ENCODE data around the gene DIP2C. TPM values are rescaled to one million over a fixed set of nuclear protein-coding genes. Genes with fewer than 3 reads are reported as not detected.
"Not testable (repeated sequence)": the region's sequence is repeated elsewhere in the genome, so short reads cannot be mapped to it uniquely, and the experiment has no call there.

The DIP2C gene
- total and polyA plus RNA-seq, 2 donors, result 21.0 to 24.3 TPM

DNA sequence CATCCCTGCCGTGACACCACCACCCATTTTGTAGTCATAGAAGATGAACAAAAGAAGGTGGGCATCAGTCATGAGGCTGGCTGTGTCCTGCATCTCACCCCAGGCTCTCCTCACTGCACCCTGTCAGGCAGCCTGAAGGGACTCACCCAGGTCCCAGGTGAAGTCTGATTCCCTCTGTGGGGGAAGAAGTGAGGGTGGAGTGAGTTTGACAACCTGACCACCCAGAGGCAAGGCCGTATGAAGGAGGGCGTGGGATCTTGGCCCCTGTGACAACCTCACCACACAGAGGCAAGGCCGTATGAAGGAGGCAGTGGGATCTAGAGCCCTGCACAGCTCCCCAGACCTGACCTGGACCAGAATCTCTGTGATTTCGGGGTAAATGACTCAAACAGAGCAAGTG lies 152.5 kb downstream of the DIP2C start:
- no peak for DNase-seq (ENCODE audit: extremely low spot score)
- Histone ChIP-seq H3K36me3 (ENCODE audit: insufficient read depth) (no peaks in the 10 kb centered on the region), H3K4me3 (ENCODE audit: low read depth, low read length) (no peak overlapping the region), H3K27ac (ENCODE audit: low read depth) (no peak overlapping the region), H3K4me1 (ENCODE audit: insufficient read depth) (no peaks in the 10 kb centered on the region)
- 82% methylated on average over 5 of the region's 5 CpGs for WGBS

DNA sequence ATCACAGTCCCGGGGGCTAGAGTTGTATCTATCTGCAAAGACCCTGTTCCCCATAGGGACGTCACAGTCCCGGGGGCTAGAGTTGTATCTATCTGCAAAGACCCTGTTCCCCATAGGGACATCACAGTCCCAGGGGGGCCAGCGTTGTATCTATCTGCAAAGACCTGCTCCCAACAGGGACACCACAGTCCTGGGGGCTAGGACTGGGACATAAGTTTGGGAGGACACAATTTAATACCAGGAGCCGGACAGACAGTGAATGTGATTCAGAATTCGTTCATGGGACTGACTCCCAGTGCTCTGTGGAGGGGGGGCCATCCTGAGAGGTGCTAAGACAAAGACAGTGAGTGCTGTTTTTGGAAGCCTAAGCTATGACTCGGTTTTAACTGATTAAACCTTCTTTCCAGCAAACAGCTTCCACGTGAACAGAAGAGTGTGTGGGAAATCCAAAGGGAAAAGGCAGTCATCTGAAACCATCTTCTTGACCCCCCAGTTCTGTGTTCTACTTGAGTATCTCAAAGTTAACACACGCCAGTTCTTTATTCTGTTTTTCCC lies 153.0 kb downstream of the DIP2C start:
- Histone ChIP-seq H3K36me3 (ENCODE audit: insufficient read depth) (no peaks in the 10 kb centered on the region), H3K4me1 (ENCODE audit: insufficient read depth) (no peaks in the 10 kb centered on the region), H3K27ac (ENCODE audit: low read depth) (no peak overlapping the region), H3K4me3 (ENCODE audit: low read depth, low read length) (no peak overlapping the region)
- DNase-seq (ENCODE audit: extremely low spot score), result no peak
- 86% methylated on average over 9 of the region's 9 CpGs for WGBS

DNA sequence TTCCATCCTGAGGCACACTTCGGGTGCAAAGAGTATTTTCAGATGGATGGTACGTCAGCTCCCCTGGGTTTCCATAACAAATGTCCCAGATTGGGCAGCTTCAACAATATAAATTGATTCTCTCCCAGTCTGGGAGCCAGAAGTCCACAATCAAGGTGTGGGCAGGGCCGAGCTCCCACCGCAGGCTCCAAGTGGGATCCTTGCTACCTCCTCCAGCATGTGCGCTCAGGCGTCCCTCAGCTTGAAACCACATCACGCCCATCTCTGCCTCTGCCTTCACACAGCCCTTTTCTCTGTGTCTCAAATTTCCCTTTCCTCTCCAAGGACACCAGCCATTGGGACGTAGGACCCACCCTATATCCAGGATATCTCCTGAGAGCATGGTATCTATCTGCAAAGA lies 153.5 kb downstream of the DIP2C start:
- no peak for DNase-seq (ENCODE audit: extremely low spot score)
- WGBS, result 97% methylated on average over 8 of the region's 8 CpGs
- Histone ChIP-seq H3K27ac (ENCODE audit: low read depth) (no peak overlapping the region), H3K36me3 (ENCODE audit: insufficient read depth) (no peaks in the 10 kb centered on the region), H3K4me1 (ENCODE audit: insufficient read depth) (no peaks in the 10 kb centered on the region), H3K4me3 (ENCODE audit: low read depth, low read length) (no peak overlapping the region)

DNA sequence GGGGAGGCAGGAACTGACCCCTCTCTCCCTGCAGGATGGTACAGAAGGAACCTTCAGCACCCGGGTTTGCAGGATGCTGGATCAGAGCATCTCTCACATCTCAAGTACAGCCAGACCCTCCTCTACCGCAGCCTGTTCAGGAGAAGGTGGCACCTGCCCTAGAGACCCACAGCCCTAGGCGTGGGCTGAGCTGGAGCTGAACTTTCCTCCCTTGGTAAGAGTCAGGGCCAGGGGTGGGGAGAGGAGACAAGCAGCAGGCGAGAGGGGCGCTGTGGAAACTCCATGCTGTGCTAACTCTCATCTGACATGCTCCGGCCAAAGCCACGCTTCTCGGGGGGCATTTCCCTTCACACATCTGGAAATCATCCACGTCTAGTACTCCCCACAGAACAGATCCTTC lies 154.4 kb downstream of the DIP2C start:
- WGBS, result 88% methylated on average over 9 of the region's 9 CpGs
- Histone ChIP-seq H3K4me3 (ENCODE audit: low read depth, low read length) (no peak overlapping the region), H3K36me3 (ENCODE audit: insufficient read depth) (no peaks in the 10 kb centered on the region), H3K27ac (ENCODE audit: low read depth) (no peak overlapping the region), H3K4me1 (ENCODE audit: insufficient read depth) (no peaks in the 10 kb centered on the region)
- DNase-seq (ENCODE audit: extremely low spot score), result no peak

DNA sequence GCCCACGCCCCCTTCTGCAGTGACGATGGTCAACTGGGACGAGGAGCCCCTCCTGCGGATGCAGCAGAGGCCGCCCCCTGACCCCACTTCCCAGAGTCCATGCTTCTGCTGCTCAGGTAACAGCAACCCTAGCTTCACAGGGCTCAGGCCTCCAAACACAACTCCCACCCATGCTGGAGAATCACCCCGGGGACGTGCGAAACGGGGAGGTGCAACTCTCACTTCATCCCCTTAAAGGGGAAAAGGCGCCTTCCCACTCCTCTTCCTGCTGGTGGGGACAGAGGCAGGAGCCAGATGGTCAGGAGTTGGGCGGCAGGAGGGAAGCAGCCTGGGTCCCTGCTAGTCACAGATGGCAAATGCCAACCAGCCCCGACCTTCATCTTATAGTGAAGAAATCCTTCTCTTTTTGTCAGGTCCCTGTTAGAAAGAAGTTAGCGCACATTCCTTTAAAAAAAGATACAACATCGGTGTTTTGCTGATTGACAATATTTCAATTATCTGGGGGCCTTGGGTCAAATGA lies 155.4 kb downstream of the DIP2C start:
- WGBS, result 90% methylated on average over 14 of the region's 14 CpGs
- no peaks in the 10 kb centered on the region for H3K36me3 ChIP-seq (ENCODE audit: insufficient read depth)
- no peak for DNase-seq (ENCODE audit: extremely low spot score)
- no peak overlapping the region for H3K27ac ChIP-seq (ENCODE audit: low read depth)
- H3K4me3 ChIP-seq (ENCODE audit: low read depth, low read length), result no peak overlapping the region
- H3K4me1 ChIP-seq (ENCODE audit: insufficient read depth), result no peaks in the 10 kb centered on the region

DNA sequence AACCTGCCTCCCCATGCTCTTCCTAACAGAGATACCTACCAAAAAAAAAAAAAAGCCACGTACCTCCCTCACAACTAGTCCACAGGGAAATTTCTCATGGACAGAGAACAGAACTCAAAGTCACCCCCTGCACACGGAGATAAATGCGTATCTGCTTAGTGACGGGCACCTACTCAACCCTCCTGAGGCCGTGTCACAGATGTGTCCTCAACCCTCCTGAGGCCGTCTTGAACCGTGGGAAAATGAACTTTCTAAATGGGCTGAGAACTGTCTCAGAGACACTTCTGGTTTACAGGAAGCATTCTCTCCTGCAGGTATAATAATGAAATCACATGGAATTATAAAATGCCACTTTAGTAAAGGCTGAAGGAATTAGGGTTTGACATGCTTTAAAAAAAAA lies 155.9 kb downstream of the DIP2C start:
- WGBS, result 90% methylated on average over 7 of the region's 7 CpGs
- H3K27ac ChIP-seq (ENCODE audit: low read depth), result no peak overlapping the region
- no peak for DNase-seq (ENCODE audit: extremely low spot score)
- no peak overlapping the region for H3K4me3 ChIP-seq (ENCODE audit: low read depth, low read length)
- no peaks in the 10 kb centered on the region for H3K36me3 ChIP-seq (ENCODE audit: insufficient read depth)
- no peaks in the 10 kb centered on the region for H3K4me1 ChIP-seq (ENCODE audit: insufficient read depth)

DNA sequence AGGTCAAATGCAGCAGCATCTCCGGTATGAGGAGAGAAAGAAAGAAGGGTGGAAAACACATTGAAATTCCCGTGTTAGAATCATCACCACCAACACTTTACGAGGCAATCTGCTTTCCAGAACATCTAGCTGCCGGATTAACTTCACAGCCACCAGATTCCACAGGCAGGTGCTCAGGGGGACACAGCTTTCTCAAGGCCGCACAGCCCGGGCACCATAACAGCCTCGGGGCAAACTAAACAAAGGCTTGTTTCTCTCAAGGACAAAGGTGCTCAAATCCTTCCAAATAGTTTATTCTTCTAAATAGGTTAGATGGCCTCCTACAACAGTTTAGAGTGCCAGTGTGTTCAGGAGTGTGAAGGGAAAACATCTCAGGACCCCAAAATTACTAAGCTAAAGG lies 156.3 kb downstream of the DIP2C start:
- H3K36me3 ChIP-seq (ENCODE audit: insufficient read depth), result no peaks in the 10 kb centered on the region
- H3K27ac ChIP-seq (ENCODE audit: low read depth), result no peak overlapping the region
- H3K4me3 ChIP-seq (ENCODE audit: low read depth, low read length), result no peak overlapping the region
- 78% methylated on average over 7 of the region's 7 CpGs for WGBS
- H3K4me1 ChIP-seq (ENCODE audit: insufficient read depth), result no peaks in the 10 kb centered on the region
- DNase-seq (ENCODE audit: extremely low spot score), result no peak

DNA sequence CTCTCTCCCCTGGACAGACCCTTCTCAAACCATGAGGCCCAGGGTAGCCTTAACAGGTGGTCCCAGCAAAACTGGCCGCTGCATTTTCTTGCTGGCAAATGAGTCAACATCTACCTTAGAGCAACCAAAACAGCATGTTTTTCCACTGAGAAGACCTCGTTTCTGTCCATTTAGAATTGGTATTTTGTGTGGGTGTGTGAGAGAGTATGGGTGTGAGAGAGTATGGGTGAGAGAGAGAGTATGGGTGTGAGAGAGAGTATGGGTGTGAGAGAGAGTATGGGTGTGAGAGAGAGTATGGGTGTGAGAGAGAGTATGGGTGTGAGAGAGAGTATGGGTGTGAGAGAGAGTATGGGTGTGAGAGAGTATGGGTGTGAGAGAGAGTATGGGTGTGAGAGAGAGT lies 157.1 kb downstream of the DIP2C start:
- H3K36me3 ChIP-seq (ENCODE audit: insufficient read depth); H3K4me3 ChIP-seq (ENCODE audit: low read depth, low read length); DNase-seq (ENCODE audit: extremely low spot score); H3K27ac ChIP-seq (ENCODE audit: low read depth); H3K4me1 ChIP-seq (ENCODE audit: insufficient read depth): not testable (repeated sequence)
- 86% methylated on average over 2 of the region's 2 CpGs for WGBS

DNA sequence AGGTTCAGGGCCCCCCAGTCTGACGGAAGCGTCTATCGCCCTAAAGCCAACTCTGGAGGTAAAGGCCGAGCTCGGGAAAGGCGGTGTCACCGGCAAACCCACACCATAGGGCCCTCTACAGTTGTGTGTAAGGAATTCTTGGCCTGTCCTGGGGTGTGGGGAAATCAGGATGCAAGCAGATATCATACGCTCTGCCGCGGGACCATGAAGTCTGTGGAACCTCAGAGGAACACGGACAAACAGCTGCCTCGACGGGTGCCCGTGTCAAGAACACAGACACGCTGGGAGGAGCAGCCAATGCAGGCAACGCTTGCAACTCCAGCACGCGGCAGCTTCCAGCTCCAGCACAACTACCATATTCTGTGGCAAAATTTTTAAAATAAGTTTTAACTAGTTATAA lies 157.9 kb downstream of the DIP2C start:
- no peak for DNase-seq (ENCODE audit: extremely low spot score)
- Histone ChIP-seq H3K36me3 (ENCODE audit: insufficient read depth) (no peaks in the 10 kb centered on the region), H3K4me1 (ENCODE audit: insufficient read depth) (no peaks in the 10 kb centered on the region), H3K27ac (ENCODE audit: low read depth) (no peak overlapping the region), H3K4me3 (ENCODE audit: low read depth, low read length) (no peak overlapping the region)
- whole genome bisulfite sequencing, result 92% methylated on average over 18 of the region's 18 CpGs

DNA sequence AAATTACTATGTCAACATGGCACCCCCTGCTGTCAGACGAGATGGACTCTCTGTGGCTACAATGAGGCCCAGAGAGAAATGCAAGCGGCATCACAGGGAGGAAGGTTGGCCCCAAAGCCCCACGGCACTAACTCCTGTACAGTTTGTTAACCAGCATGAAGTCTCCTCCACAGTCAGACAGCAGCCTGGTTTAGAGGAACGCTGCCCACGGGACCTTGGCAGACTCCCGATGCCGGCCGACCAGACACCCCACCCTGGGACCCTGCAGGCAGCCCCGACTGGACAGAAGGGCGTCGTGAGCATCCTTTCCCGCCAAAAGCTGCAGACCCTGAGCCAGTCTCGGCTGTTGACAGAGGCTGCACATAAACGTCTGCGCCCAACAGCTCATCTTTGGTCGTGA lies 158.8 kb downstream of the DIP2C start:
- WGBS, result 90% methylated on average over 16 of the region's 16 CpGs
- Histone ChIP-seq H3K4me3 (ENCODE audit: low read depth, low read length) (no peak overlapping the region), H3K36me3 (ENCODE audit: insufficient read depth) (no peaks in the 10 kb centered on the region), H3K27ac (ENCODE audit: low read depth) (no peak overlapping the region), H3K4me1 (ENCODE audit: insufficient read depth) (no peaks in the 10 kb centered on the region)
- DNase-seq (ENCODE audit: extremely low spot score), result no peak

DNA sequence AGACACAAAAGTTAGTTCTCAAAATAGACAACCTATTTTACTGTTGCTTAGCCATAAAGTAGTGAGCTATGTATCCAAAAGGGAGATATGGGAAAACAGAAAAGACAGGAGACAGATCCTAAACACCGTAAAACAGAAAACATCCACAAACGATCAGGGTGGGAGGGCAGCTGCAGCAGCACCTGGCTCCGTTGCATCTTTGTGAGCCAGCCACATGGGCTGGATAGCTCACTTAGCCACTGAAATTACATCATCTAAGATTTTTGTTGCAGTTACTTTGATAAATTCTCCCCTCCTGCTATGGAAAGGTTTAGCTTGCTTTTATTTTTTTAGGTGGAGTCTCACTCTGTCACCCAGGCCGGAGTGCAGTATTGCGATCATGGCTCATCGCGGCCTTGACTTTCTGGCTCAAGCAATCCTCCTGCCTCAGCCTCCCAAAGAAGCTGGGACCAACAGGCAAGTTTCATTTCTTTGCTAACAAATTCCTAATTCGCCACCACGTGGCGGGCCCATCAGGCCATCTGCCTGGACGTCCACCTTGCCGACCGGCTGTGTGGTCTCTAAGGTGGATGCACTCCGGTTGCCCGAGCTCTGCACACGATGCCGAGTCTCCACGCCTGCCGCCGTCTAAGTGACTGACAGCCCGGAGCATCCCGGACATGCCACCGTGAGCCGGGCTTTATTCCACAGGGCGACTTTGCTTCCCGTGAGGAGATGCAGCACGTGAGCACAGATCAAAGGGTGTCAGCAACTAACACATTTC lies 159.8 kb downstream of the DIP2C start:
- no peak overlapping the region for H3K4me3 ChIP-seq (ENCODE audit: low read depth, low read length)
- DNase-seq (ENCODE audit: extremely low spot score), result no peak
- WGBS, result 92% methylated on average over 27 of the region's 27 CpGs
- H3K4me1 ChIP-seq (ENCODE audit: insufficient read depth), result no peaks in the 10 kb centered on the region
- no peak overlapping the region for H3K27ac ChIP-seq (ENCODE audit: low read depth)
- H3K36me3 ChIP-seq (ENCODE audit: insufficient read depth), result no peaks in the 10 kb centered on the region

DNA sequence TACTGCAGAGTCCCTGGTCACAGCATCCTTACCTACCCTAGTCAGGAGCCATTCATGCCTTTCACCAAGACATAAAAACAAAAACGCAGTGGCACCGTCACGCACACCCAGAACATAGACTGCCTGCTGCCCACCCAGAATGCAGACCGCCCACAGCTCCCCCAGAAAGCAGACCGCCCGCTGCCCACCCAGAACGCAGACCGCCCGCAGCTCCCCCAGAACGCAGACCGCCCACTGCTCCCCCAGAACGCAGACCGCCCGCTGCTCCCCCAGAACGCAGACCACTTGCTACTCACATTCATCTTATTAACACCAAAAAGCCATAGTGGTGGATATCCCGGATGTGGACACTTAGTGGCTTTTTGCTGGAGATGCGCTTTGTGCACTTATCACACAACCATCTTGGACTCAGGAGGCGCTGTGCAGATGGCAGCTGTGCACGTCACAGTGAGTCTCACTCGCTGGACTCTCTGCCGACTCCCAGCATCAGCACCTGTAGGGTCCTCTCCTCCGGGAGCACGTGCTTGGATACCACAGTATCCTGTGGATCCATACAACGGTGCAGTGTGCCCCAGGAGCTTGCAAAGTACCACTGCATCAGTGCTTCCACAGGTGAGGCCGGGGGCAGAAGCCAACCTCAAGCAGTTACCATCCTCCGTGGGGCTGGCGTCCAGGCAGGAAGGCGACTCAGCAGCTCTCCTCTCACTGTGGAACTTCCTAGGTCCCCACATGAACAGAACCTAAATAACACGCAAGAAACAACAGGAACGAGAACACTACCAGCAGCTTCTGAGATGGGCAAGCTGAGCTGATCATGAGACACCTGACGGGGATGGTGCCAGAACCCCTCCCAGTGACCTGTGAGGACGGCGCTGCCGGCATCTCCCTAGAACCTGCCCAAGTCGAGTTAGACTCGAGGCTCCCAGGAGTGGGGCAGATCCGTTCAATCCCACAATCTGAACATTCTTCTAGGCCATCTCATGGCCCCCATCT lies 161.0 kb downstream of the DIP2C start:
- Histone ChIP-seq H3K27ac (ENCODE audit: low read depth) (no peak overlapping the region), H3K4me1 (ENCODE audit: insufficient read depth) (no peaks in the 10 kb centered on the region), H3K4me3 (ENCODE audit: low read depth, low read length) (no peak overlapping the region), H3K36me3 (ENCODE audit: insufficient read depth) (no peaks in the 10 kb centered on the region)
- 94% methylated on average over 37 of the region's 37 CpGs for WGBS
- DNase-seq (ENCODE audit: extremely low spot score), result no peak

DNA sequence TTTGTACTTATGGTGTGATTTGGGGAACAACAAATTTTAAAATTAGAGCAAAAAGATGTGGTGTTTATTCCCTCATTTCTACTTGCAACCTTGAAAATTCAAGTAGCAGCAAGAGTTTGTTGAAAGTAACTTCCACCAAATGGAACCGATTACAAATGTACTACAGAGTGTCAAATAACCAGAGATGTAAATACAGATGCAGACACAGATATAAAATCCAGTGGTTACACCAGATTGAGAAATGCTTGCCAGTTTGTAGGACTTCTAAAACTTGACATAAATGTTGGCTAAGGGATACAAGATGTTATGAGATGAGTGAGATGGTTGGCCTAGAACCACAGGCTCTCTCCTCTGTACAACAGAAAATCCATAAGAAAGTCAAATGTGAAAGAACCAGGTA lies 162.1 kb downstream of the DIP2C start:
- Histone ChIP-seq H3K27ac (ENCODE audit: low read depth) (no peak overlapping the region), H3K4me3 (ENCODE audit: low read depth, low read length) (no peak overlapping the region)
- WGBS, result 53% methylated on average over 1 of the region's 1 CpG

More for the DNA sequence above, 162.1 kb downstream of the DIP2C start:
- Histone ChIP-seq H3K4me1 (ENCODE audit: insufficient read depth) (no peaks in the 10 kb centered on the region), H3K36me3 (ENCODE audit: insufficient read depth) (no peaks in the 10 kb centered on the region)
- DNase-seq (ENCODE audit: extremely low spot score), result no peak

All from urinary bladder (tissue), 4 donors.